Breast epithelium (tissue), 4 donors: ENCODE data around the gene SH3GL2. TPM values are rescaled to one million over a fixed set of nuclear protein-coding genes. Genes with fewer than 3 reads are reported as not detected.

Source experiments
- DNase-seq, 2 donors: peaks; one replicate each; pipeline ENCODE4 v3.0.0-alpha.2; 2019; ENCODE audit warnings: low spot score in 2 of 2
- H3K27ac ChIP-seq, 2 donors: fragments of 200-600 bp; sonication (generic) in 1 of 2; one replicate each; pipeline ENCODE4 v1.5.1; 2016 to 2019; ENCODE audit warnings: mild to moderate bottlenecking in 1 of 2
- H3K27me3 ChIP-seq, 2 donors: fragments of 200-600 bp; sonication (generic) in 1 of 2; one replicate each; pipeline versions ENCODE4 v1.5.1 to v1.6.0; 2017 to 2019; ENCODE audit warnings: control low read depth in 1 of 2, mild to moderate bottlenecking in 1 of 2
- H3K36me3 ChIP-seq: fragments of 200-600 bp; one replicate; pipeline ENCODE4 v1.5.1; 2019
- H3K4me1 ChIP-seq, 2 donors: fragments of 200-600 bp; sonication (generic); one replicate each; pipeline ENCODE4 v1.5.1; 2016 to 2019; ENCODE audit warnings: control low read depth in 1 of 2
- H3K4me3 ChIP-seq, 3 donors: fragments of 200-600 bp; sonication (generic); 1 replicate in 2 of 3; 2 replicates in 1 of 3; pipeline ENCODE4 v1.5.1; 2016 to 2019; ENCODE audit warnings: mild to moderate bottlenecking in 3 of 3, moderate library complexity in 2 of 3
- H3K9me3 ChIP-seq, 2 donors: fragments of 200-600 bp; sonication (generic) in 1 of 2; one replicate each; pipeline ENCODE4 v1.5.1; 2016 to 2019; ENCODE audit warnings: control low read depth in 1 of 2
- CTCF ChIP-seq, 3 donors: fragments of 450-650 bp; IDR thresholded peaks; one replicate each; pipeline ENCODE4 v1.5.1; 2016 to 2017; ENCODE audit warnings: antibody characterized with exemption in 3 of 3, mild to moderate bottlenecking in 3 of 3, moderate library complexity in 3 of 3
- POLR2A ChIP-seq: fragments of 450-650 bp; IDR thresholded peaks from one replicate; pipeline ENCODE4 v1.6.1; 2016; ENCODE audit warnings: antibody characterized with exemption, mild to moderate bottlenecking, moderate library complexity
- POLR2AphosphoS5 ChIP-seq, 3 donors: sonication (generic); formaldehyde crosslinking; IDR thresholded peaks; one replicate each; pipeline ENCODE4 v1.6.1; 2017; ENCODE audit warnings: antibody characterized with exemption in 3 of 3
- intact Hi-C: fragments of 100-400 bp; cut with DNase I; formaldehyde crosslinking; loops from one replicate; pipeline ENCODE4 v1.15.1; 2023; ENCODE audit warnings: low total_unique reads
- total RNA-seq, 3 donors: library from RNA; depleted of rRNA; stranded (reverse); fragments of >200 nt; gene quantifications; one replicate each; pipeline ENCODE4 v1.1.0, GENCODE V29; 2016

SH3GL2 gene
- total RNA-seq, 3 donors from 2014 or later: under 0.01 to 0.16 TPM; not detected in 1

GRCh38 chr9:17588941-17589340 lies 10.1 kb downstream of the SH3GL2 start:
- intact Hi-C loops: no loop called here

DNA sequence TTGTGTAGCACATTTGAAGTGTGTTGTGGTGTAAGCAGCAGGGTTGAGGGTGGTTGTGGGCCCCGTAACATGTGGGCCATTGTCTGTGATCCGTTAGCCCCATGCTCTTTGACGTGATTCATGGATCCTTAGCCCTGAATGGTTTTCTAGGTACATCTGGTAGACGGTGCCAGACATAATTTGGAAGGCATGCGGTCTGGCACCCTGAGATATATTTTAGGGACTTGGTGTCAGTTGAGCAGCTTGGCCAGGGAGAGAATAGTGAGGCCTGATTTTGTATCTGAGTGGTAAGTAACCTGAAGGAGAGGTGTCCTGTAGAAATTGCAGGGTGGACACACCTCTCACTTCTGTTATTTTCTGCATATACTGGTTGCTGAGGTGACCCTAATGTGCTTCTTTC lies 10.9 kb downstream of the SH3GL2 start:
- Histone ChIP-seq H3K36me3 (no peaks in the 10 kb centered on the region), H3K4me3 (no peak overlapping the region), H3K9me3 (no peaks in the 10 kb centered on the region), H3K4me1 (no peaks in the 10 kb centered on the region), H3K27me3 (no peaks in the 10 kb centered on the region), H3K27ac (no peak overlapping the region)
- TF ChIP-seq CTCF (IDR thresholded peaks at IDR 0.05) (no peak), POLR2A (no peak), POLR2AphosphoS5 (IDR thresholded peaks at IDR 0.05) (no peak)
- DNase-seq: no peak
- intact Hi-C loops: no loop called here

More at GRCh38 chr9:17588941-17589340, 10.1 kb downstream of the SH3GL2 start:
- H3K27ac ChIP-seq: no peak overlapping the region
- no peaks in the 10 kb centered on the region for H3K4me1 ChIP-seq
- no peak for TF ChIP-seq POLR2AphosphoS5 (IDR thresholded peaks at IDR 0.05)
- TF ChIP-seq CTCF (IDR thresholded peaks at IDR 0.05): no peak
- TF ChIP-seq POLR2A: no peak
- H3K36me3 ChIP-seq: no peaks in the 10 kb centered on the region
- no peak for DNase-seq
- H3K27me3 ChIP-seq: no peaks in the 10 kb centered on the region
- no peaks in the 10 kb centered on the region for H3K9me3 ChIP-seq
- no peak overlapping the region for H3K4me3 ChIP-seq

DNA sequence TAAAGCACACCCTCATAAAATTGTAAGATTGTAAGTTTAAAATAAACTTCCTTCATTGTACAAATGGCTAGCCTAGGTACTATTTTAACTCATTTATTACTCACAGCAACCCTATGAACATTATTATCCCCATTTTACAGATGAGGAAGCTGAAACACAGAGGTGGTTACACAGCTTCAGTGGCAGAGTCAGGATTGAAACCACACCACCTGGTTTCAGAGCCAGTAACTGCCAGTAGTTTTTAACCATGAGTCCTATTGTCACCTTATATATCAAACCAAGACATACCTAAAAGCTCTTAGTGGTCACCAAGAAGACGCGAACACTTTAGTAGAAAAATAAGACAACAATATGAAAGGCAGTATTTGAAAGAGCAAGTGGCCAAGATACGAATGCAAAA lies 16.1 kb downstream of the SH3GL2 start:
- TF ChIP-seq POLR2AphosphoS5 (IDR thresholded peaks at IDR 0.05) (no peak), CTCF (IDR thresholded peaks at IDR 0.05) (no peak), POLR2A (no peak)
- Histone ChIP-seq H3K4me3 (no peak overlapping the region), H3K27ac (no peak overlapping the region), H3K9me3 (no peaks in the 10 kb centered on the region), H3K36me3 (no peaks in the 10 kb centered on the region), H3K4me1 (no peaks in the 10 kb centered on the region), H3K27me3 (no peaks in the 10 kb centered on the region)
- DNase-seq: no peak
- intact Hi-C loops: no loop called here

DNA sequence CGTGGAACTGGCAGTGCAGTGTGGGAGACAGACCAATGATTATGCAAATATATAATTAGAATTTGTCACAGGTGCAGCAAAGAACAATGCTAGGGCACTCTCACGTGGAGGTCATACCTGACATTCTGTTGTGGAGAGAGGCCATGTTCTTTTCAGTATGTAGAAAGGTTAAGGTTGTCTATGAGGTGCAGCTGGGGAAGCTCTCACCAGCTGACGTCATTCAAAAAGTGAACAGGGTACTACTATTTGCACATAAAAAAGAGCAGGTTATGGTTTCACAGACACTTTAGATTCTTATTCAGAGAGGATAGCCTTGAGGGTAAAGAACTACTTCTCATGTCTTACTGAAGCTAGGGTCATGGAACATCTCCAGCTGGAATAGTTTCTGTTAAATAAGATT lies 19.1 kb downstream of the SH3GL2 start:
- H3K9me3 ChIP-seq: no peaks in the 10 kb centered on the region
- TF ChIP-seq POLR2A (no peak), POLR2AphosphoS5 (IDR thresholded peaks at IDR 0.05) (no peak), CTCF (IDR thresholded peaks at IDR 0.05) (no peak)
- DNase-seq: no peak
- H3K27ac ChIP-seq: no peak overlapping the region
- no peaks in the 10 kb centered on the region for H3K4me1 ChIP-seq
- no peaks in the 10 kb centered on the region for H3K27me3 ChIP-seq
- no peak overlapping the region for H3K4me3 ChIP-seq
- H3K36me3 ChIP-seq: no peaks in the 10 kb centered on the region
- intact Hi-C loops: no loop called here

GRCh38 chr9:17600962-17601593 lies 22.2 kb downstream of the SH3GL2 start:
- no peak overlapping the region for H3K4me3 ChIP-seq
- intact Hi-C loops: loop anchor here (1.0 kb wide), 1 partner anchor 9 kb away; no protein-coding TSS in a partner anchor
- H3K9me3 ChIP-seq: no peaks in the 10 kb centered on the region
- no peaks in the 10 kb centered on the region for H3K27me3 ChIP-seq
- TF ChIP-seq POLR2A (no peak), CTCF (IDR thresholded peaks at IDR 0.05) (no peak), POLR2AphosphoS5 (IDR thresholded peaks at IDR 0.05) (no peak)
- no peak overlapping the region for H3K27ac ChIP-seq
- no peaks in the 10 kb centered on the region for H3K4me1 ChIP-seq
- no peaks in the 10 kb centered on the region for H3K36me3 ChIP-seq
- no peak for DNase-seq
